ENCODE results near the gene PSAPL1.

- TF ChIP-seq CTCF (IDR thresholded peaks at IDR 0.05): no peak
- TF ChIP-seq POLR2A (IDR thresholded peaks at IDR 0.05): no peak
These were observed 5.0 kb upstream of the PSAPL1 start for GRCh38 chr4:7439699-7440098.

All from ovary (tissue), 3 donors.